GM23338 (cell line): ENCODE results near the gene ZNF549. TPM values are rescaled to one million over a fixed set of nuclear protein-coding genes. Genes with fewer than 3 reads are reported as not detected.
"Not testable (repeated sequence)": the region's sequence is repeated elsewhere in the genome, so short reads cannot be mapped to it uniquely, and the experiment has no call there.

Source experiments
- ATAC-seq: fragments of 200-7000 bp; cut with Tn5 transposase; 3 replicates; pipeline ENCODE4 v1.9.1; 2020
- DNase-seq: peaks from one replicate; pipeline ENCODE4 v3.0.0-alpha.2; 2015; ENCODE audit warnings: low spot score
- H2AFZ ChIP-seq: fragments of 200-600 bp; sonication (generic); 2 replicates; pipeline ENCODE4 v1.8.0; 2016; ENCODE audit warnings: antibody characterized with exemption, mild to moderate bottlenecking, moderate library complexity
- H3F3A ChIP-seq: fragments of 200-600 bp; sonication (generic); replicated peaks from 2 replicates; pipeline ENCODE4 v1.8.0; 2017; ENCODE audit warnings: antibody characterized with exemption, mixed run types, low read depth
- H3K27ac ChIP-seq: fragments of 200-600 bp; sonication (generic); 2 replicates; pipeline ENCODE4 v1.6.1; 2016; ENCODE audit warnings: low read depth
- H3K27me3 ChIP-seq: fragments of 200-600 bp; sonication (generic); 2 replicates; pipeline ENCODE4 v1.8.0; 2016; ENCODE audit warnings: mild to moderate bottlenecking, mixed run types, moderate library complexity; ENCODE audit not compliant: insufficient read depth
- H3K36me3 ChIP-seq: fragments of 200-600 bp; sonication (generic); 2 replicates; pipeline ENCODE4 v1.8.0; 2016; ENCODE audit warnings: mild to moderate bottlenecking; ENCODE audit not compliant: insufficient read depth
- H3K4me1 ChIP-seq: fragments of 200-600 bp; sonication (generic); 2 replicates; pipeline ENCODE4 v1.8.0; 2016; ENCODE audit warnings: mild to moderate bottlenecking, moderate library complexity; ENCODE audit not compliant: insufficient read depth
- H3K4me2 ChIP-seq: fragments of 200-600 bp; sonication (generic); 2 replicates; pipeline ENCODE4 v1.7.1; 2017; ENCODE audit warnings: mixed run types
- H3K4me3 ChIP-seq: fragments of 200-600 bp; sonication (generic); 2 replicates; pipeline ENCODE4 v1.6.1; 2016; ENCODE audit warnings: mixed run types
- H3K79me2 ChIP-seq: fragments of 200-600 bp; sonication (generic); replicated peaks from 2 replicates; pipeline ENCODE4 v1.8.0; 2017; ENCODE audit warnings: mild to moderate bottlenecking; ENCODE audit not compliant: insufficient read depth
- H3K9me2 ChIP-seq: fragments of 200-600 bp; sonication (generic); 2 replicates; pipeline ENCODE4 v1.8.0; 2017; ENCODE audit not compliant: insufficient read depth
- H4K20me1 ChIP-seq: fragments of 200-600 bp; sonication (generic); replicated peaks from 2 replicates; pipeline ENCODE4 v1.8.0; 2017; ENCODE audit warnings: mild to moderate bottlenecking; ENCODE audit not compliant: insufficient read depth
- H3K27ac Mint-ChIP-seq: 2 replicates; pipeline ENCODE4 v1.8.0; 2020; ENCODE audit warnings: inconsistent platforms, mild to moderate bottlenecking, moderate library complexity, mixed read lengths
- H3K27me3 Mint-ChIP-seq: 3 replicates; pipeline ENCODE4 v1.8.0; 2022; ENCODE audit warnings: low read depth, mild to moderate bottlenecking, moderate library complexity, mixed read lengths, inconsistent platforms; ENCODE audit not compliant: insufficient read depth, poor library complexity
- H3K36me3 Mint-ChIP-seq: 3 replicates; pipeline ENCODE4 v1.8.0; 2021; ENCODE audit warnings: low read depth, mild to moderate bottlenecking, inconsistent platforms, moderate library complexity, mixed read lengths
- H3K4me1 Mint-ChIP-seq: 3 replicates; pipeline ENCODE4 v1.8.0; 2020; ENCODE audit warnings: mild to moderate bottlenecking, inconsistent platforms, mixed read lengths
- H3K4me3 Mint-ChIP-seq: 3 replicates; pipeline ENCODE4 v1.8.0; 2021; ENCODE audit warnings: moderate library complexity, mild to moderate bottlenecking, inconsistent platforms, mixed read lengths
- H3K9me3 Mint-ChIP-seq: 3 replicates; pipeline ENCODE4 v1.8.0; 2020; ENCODE audit warnings: moderate library complexity, mild to moderate bottlenecking, inconsistent platforms, mixed read lengths
- CREB1 ChIP-seq: fragments of 250-450 bp; sonication (Bioruptor Pico); IDR thresholded peaks from 2 replicates; pipeline ENCODE4 v1.5.0; 2020; ENCODE audit warnings: low read depth, mild to moderate bottlenecking, moderate library complexity
- ETS1 ChIP-seq: IDR thresholded peaks from 2 replicates; pipeline ENCODE4 v1.6.1; 2016; ENCODE audit warnings: antibody characterized with exemption
- POLR2AphosphoS5 ChIP-seq: IDR thresholded peaks from 2 replicates; pipeline ENCODE4 v1.6.1; 2016; ENCODE audit warnings: antibody characterized with exemption, low read depth
- polyA plus RNA-seq: library from polyadenylated mRNA; unstranded; fragments of >200 nt; fragmentation: Nextera tagmentation; extraction: Ambion mirVana; gene quantifications from 2 replicates; pipeline ENCODE4 v1.2.1, GENCODE V29; 2016
- total RNA-seq: library from RNA; depleted of rRNA; stranded (reverse); fragments of >200 nt; shearing (Covaris generic); gene quantifications from 2 replicates; pipeline ENCODE4 v1.2.3, GENCODE V29; 2014
- TF ChIP-seq, protein P1 (sequence below): fragments of 250-450 bp; sonication (Bioruptor Pico); IDR thresholded peaks from 2 replicates; pipeline ENCODE4 v1.5.0; 2020; ENCODE audit warnings: mild to moderate bottlenecking, moderate library complexity

ZNF549 gene
- total and polyA plus RNA-seq, 2 experiments from 2014 or later = 4.3 to 11.6 TPM

DNA sequence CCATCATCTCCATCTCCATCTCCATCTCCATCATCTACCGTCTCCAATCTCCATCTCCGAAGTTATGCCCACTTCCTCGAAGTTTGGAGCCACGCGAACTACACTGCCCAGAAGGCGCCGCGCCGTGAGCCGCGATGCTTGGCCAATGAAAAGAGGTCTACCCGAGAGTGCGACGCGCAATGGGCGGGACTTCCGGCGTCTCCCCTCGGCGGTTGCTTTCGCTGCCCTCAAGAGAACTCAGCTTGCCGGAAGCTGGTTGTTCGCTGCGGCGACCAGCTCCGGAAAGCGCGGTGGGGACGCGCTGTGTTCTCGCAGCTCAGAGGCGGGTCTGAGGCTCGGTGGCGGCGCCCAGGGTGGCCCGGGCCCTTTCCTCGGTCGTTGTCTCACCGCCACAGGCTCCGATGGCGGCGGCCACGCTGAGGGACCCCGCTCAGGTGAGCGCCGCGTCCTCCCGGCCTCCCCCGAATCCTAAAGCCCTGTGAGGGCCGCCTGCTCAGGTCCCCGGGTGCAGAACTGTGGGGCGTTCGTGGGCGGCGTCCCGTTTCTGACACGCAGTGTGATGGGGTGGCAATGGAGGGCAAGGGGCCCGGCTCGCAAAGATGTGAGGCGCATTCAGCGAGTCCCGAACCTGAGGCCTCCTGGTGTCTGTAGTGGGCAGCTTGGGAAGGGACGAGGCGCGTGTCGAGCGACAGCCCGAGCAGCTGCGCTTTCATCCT lies 27.3 kb upstream of the ZNF549 start, which contains the start of gene ZNF773:
ZNF773 (plus strand) TSS at position 259 of the 716 bp plus-strand sequence; CDS start at position 402, 143 bp downstream.
- not testable (repeated sequence) for H3K27ac Mint-ChIP-seq, H3K27ac ChIP-seq
- TF ChIP-seq ETS1 = peak; percentile 84
- TF ChIP-seq POLR2AphosphoS5 = peak; percentile 91
- TF ChIP-seq, protein P1, sequence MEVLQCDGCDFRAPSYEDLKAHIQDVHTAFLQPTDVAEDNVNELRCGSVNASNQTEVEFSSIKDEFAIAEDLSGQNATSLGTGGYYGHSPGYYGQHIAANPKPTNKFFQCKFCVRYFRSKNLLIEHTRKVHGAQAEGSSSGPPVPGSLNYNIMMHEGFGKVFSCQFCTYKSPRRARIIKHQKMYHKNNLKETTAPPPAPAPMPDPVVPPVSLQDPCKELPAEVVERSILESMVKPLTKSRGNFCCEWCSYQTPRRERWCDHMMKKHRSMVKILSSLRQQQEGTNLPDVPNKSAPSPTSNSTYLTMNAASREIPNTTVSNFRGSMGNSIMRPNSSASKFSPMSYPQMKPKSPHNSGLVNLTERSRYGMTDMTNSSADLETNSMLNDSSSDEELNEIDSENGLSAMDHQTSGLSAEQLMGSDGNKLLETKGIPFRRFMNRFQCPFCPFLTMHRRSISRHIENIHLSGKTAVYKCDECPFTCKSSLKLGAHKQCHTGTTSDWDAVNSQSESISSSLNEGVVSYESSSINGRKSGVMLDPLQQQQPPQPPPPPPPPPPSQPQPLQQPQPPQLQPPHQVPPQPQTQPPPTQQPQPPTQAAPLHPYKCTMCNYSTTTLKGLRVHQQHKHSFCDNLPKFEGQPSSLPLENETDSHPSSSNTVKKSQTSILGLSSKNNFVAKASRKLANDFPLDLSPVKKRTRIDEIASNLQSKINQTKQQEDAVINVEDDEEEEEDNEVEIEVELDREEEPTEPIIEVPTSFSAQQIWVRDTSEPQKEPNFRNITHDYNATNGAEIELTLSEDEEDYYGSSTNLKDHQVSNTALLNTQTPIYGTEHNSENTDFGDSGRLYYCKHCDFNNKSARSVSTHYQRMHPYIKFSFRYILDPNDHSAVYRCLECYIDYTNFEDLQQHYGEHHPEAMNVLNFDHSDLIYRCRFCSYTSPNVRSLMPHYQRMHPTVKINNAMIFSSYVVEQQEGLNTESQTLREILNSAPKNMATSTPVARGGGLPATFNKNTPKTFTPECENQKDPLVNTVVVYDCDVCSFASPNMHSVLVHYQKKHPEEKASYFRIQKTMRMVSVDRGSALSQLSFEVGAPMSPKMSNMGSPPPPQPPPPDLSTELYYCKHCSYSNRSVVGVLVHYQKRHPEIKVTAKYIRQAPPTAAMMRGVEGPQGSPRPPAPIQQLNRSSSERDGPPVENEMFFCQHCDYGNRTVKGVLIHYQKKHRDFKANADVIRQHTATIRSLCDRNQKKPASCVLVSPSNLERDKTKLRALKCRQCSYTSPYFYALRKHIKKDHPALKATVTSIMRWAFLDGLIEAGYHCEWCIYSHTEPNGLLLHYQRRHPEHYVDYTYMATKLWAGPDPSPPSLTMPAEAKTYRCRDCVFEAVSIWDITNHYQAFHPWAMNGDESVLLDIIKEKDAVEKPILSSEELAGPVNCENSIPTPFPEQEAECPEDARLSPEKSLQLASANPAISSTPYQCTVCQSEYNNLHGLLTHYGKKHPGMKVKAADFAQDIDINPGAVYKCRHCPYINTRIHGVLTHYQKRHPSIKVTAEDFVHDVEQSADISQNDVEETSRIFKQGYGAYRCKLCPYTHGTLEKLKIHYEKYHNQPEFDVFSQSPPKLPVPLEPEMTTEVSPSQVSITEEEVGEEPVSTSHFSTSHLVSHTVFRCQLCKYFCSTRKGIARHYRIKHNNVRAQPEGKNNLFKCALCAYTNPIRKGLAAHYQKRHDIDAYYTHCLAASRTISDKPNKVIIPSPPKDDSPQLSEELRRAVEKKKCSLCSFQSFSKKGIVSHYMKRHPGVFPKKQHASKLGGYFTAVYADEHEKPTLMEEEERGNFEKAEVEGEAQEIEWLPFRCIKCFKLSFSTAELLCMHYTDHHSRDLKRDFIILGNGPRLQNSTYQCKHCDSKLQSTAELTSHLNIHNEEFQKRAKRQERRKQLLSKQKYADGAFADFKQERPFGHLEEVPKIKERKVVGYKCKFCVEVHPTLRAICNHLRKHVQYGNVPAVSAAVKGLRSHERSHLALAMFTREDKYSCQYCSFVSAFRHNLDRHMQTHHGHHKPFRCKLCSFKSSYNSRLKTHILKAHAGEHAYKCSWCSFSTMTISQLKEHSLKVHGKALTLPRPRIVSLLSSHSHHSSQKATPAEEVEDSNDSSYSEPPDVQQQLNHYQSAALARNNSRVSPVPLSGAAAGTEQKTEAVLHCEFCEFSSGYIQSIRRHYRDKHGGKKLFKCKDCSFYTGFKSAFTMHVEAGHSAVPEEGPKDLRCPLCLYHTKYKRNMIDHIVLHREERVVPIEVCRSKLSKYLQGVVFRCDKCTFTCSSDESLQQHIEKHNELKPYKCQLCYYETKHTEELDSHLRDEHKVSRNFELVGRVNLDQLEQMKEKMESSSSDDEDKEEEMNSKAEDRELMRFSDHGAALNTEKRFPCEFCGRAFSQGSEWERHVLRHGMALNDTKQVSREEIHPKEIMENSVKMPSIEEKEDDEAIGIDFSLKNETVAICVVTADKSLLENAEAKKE = peak; percentile 51; the same call in 1 of the 2 replicates
- peak; percentile 85 for TF ChIP-seq CREB1 (CRISPR knock-in tag)

DNA sequence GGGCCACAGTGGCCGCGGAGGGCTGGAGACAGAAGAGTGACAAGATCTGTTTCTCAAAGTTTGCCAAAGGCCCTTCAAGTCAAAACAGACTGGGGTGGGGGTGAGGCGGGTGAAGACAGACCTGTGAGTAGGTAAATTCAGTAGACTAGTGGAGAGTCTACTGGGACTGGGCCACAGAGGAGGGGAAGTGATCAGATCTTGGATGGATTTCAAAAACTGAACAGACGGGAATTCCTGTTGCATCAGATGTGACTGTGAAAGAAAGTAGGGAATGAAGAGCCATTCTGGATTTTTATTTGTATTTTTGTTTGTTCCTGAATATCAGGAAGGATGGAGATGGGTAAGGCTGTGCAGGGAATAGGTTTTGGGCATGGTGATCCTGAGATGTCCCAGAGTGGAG lies 26.8 kb upstream of the ZNF549 start:
- Histone ChIP-seq H3K79me2 (peaks cover 28% of the 10 kb centered on the region), H3K4me3 (peak overlapping the region; percentile 71), H3K4me2 (peak overlapping the region; percentile 82)
- H3K9me3 Mint-ChIP-seq, DNase-seq, H3K27me3 Mint-ChIP-seq, ATAC-seq, H3F3A ChIP-seq, H3K4me1 ChIP-seq, H2AFZ ChIP-seq, H3K27me3 ChIP-seq, H3K9me2 ChIP-seq, H3K4me1 Mint-ChIP-seq, H3K27ac Mint-ChIP-seq, H4K20me1 ChIP-seq, H3K36me3 ChIP-seq, H3K27ac ChIP-seq: not testable (repeated sequence)
- H3K4me3 Mint-ChIP-seq = peak overlapping the region; percentile 82
- peaks cover 36% of the 10 kb centered on the region for H3K36me3 Mint-ChIP-seq

More for the DNA sequence above, 27.3 kb upstream of the ZNF549 start, which contains the start of gene ZNF773:
- not testable (repeated sequence) for H3K9me2 ChIP-seq, H3K4me1 Mint-ChIP-seq, H3K27me3 Mint-ChIP-seq, H3K9me3 Mint-ChIP-seq, H3K4me1 ChIP-seq, H4K20me1 ChIP-seq, H2AFZ ChIP-seq, H3K36me3 ChIP-seq, H3K27me3 ChIP-seq, H3F3A ChIP-seq
- peak within 1 kb of the TSS; percentile 82 for H3K4me2 ChIP-seq
- peak; percentile 98 for ATAC-seq
- Mint-ChIP-seq H3K36me3 (peaks cover 36% of the 10 kb centered on the region), H3K4me3 (peak within 1 kb of the TSS; percentile 82)
- peaks cover 28% of the 10 kb centered on the region for H3K79me2 ChIP-seq
- H3K4me3 ChIP-seq = peak within 1 kb of the TSS; percentile 71
- peak; percentile 98 for DNase-seq
